DMS53 treated with DMSO at 0.1 percent for 48 hours (cell line): ENCODE data around the gene ZNF292.
"Not testable (repeated sequence)": the region's sequence is repeated elsewhere in the genome, so short reads cannot be mapped to it uniquely, and the experiment has no call there.

ENCODE experiments used
- DNase-seq: peaks from one replicate; lab custom pipeline; 2025; ENCODE audit not compliant: unreplicated experiment; lab: John Stamatoyannopoulos, UW

ZNF292 gene

DNA sequence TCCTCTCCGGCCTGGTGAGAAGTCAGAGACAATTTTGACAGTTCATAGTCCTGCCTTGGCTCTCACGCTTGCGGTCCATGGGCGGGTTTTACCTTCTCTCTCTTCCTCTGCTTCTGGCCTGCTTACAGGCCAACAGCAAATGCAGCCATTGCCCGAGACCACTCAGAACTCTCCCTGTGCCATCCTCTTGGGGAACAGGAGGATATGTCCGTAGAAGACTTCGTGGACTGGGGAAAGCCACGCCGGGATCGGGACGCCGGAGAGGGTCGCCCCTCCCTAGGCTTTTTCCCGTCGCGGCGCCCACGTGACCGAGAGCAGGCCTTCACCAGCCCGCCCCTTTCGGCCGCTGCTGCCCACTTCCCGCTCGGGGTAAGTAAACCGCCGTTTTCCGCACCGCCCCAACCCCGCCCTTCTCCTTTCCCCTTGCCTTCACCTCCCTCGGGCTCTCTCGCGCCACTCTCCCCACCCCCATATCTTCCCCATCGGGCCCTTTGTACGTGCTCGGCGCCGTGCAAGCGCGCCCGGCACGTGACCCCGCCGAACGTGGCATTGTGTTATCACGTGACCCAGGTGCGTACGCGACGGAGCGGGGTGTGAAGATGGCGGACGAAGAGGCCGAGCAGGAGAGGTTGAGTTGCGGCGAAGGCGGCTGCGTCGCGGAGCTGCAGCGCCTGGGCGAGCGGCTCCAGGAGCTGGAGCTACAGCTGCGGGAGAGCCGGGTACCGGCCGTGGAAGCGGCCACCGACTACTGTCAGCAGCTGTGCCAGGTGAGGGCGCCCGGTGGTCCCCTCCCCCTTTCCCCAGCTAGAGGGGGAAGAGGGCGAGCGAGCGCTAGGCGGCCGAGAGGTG, at the start of gene ZNF292:
ZNF292 (plus strand) TSS at position 573 of the 849 bp plus-strand sequence; CDS start at position 600, 27 bp downstream.
- DNase-seq = peak; percentile 84

GRCh38 chr6:87105823-87106222, 49.5 kb upstream of the ZNF292 start:
- no peak for DNase-seq

DNA sequence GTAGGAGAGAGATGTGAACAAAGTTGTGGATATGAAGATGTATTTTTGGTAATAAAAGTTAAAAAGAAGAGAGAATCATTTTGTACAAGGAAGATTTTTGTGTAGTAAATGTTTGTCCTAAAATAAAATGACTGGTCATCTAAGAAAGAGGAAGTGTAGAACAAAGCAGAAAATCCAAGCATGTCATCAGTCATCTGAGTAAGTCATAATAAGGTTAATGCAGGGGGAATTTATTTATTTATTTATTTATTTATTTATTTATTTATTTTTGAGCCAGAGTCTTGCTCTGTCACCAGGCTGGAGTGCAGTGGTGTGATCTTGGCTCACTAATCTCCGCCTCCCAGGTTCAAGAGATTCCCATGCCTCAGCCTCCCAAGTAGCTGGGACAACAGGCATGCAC, 44.7 kb upstream of the ZNF292 start:
- DNase-seq = no peak

- DNase-seq = no peak
These were observed 39.8 kb upstream of the ZNF292 start for GRCh38 chr6:87115402-87116135.

- DNase-seq = no peak
These were observed 38.4 kb upstream of the ZNF292 start for GRCh38 chr6:87116922-87117321.

- DNase-seq = no peak
These were observed 37.3 kb upstream of the ZNF292 start for GRCh38 chr6:87118054-87118453.

DNA sequence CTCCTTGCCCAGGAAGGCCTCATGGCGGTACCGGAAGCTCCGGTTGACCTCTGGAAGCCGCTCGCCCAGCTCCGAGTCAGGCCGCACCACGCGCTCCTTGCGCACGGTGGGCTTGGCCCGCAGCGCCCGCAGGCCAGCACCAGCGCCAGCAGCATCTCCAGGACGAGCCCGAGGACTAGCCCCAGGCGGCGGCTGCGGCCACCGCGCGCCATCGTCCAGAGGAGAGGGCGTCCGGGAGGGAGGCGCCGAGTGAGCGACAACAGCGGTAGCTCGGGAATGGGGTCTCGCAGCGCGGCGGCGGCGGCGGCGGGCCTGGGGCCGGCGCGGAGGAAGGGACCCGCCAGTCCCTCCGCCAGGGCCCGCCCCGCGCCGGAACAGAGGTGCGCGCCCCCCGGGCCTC, 32.9 kb upstream of the ZNF292 start:
- DNase-seq = no peak

DNA sequence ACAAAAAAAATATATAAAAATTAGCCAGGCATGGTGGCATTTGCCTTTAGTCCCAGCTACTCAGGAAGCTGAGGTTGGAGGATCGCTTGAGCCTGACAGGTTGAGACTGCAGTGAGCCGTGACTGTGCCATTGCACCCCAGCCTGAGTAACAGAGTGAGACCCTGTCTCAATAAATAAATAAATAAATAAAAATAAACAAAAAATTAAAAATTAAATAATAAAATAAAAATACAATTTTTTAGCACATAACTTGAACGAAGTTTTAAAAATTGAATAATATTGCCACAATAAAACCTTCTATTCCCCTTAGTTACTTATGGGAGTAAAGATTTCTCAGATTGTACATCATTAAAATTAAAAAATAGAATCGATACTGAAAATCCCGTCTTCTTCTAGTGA, 31.3 kb upstream of the ZNF292 start:
- no peak for DNase-seq

- no peak for DNase-seq
These were observed 28.9 kb upstream of the ZNF292 start for GRCh38 chr6:87126501-87126900.

DNA sequence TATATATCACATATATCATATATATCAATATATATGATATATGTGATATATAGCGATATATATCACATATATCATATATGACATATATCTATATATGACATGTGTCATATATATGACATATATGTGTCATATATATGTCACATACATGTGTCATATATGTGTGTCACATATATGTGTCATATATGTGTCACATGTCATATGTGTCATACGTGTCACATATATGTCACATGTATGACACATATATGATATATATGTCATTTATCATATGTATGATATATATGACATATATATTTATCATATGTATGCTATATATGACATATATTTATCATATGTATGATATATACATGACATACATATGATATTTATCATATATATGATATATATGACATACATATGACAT, 27.6 kb upstream of the ZNF292 start:
- no peak for DNase-seq

DNA sequence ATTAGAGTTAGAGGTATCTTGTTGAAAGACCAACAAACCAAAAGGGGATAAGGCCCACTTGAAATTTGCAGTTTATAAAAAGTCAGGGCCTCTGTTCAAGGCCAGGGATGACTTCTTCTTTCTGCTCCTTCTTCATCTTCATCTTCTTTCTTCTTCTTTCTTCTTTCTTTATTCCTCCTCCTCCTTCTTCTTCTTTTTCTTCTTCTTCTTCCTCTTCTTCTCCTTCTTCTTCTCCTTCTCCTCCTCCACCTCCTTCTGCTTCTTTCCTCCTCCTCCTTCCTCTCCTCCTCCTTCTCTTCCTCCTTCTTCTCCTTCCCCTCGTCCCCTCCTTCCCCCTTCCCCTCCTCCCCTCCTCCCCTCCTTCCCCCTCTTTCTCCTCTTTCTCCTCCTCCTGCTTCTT, 18.4 kb upstream of the ZNF292 start:
- DNase-seq = no peak

DNA sequence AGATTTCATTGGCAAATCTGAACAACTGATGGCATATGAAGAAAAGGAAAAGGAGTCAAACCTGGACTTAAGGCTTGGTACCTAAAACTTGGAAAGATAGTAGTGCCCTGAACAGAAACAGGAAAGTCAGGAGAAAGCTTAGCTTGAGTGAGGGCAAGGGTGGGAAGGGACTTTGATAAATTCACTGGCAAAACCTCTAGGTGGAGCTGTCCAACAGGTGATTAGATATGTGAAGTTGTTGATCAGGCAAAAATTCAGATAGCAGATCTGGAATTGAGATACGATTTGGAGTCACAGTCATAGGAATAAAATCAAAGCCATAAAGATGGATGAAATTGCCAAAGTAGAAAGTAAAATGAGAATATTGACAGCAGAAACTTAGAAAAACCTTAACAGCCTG, 16.1 kb upstream of the ZNF292 start:
- peak; percentile 22 for DNase-seq

DNA sequence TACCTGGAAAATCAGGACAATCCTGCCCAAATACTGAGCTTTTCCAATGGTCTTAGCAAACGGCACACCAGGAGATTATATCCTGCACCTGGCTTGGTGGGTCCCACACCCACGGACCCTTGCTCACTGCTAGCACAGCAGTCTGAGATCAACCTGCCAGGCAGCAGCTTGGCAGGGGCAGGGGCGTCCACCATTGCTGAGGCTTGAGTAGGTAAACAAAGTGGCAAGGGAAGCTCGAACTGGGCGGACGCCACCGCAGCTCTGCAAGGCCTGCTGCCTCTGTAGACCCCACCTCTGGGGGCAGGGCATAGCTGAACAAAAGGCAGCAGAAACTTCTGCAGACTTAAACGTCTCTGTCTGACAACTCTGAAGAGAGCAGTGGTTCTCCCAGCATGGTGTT, 15.4 kb upstream of the ZNF292 start:
- not testable (repeated sequence) for DNase-seq

GRCh38 chr6:87146363-87146762, 9.0 kb upstream of the ZNF292 start:
- DNase-seq = no peak

DNA sequence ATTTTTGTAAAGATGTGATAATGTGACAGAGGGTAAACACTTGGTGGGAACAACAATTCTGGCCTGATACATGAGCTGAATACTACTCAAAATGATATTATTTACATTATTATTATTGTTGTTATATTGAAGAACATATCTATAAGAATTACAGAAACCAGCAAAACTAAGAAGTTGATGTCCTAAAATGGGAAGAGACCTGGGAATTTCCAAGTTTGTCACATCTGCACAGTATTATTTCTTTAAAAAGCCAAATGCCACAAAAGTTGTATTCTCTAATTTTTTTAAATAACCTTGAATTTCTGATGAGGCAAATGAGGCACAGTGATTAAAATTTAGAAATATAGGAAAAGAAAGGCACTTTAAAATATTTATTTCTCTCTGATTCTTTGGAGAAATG, 5.0 kb upstream of the ZNF292 start:
- DNase-seq = no peak

- no peak for DNase-seq
These were observed 3.9 kb upstream of the ZNF292 start for GRCh38 chr6:87151471-87151780.

GRCh38 chr6:87151781-87152525, 3.4 kb upstream of the ZNF292 start:
- DNase-seq = peak; percentile 13

DNA sequence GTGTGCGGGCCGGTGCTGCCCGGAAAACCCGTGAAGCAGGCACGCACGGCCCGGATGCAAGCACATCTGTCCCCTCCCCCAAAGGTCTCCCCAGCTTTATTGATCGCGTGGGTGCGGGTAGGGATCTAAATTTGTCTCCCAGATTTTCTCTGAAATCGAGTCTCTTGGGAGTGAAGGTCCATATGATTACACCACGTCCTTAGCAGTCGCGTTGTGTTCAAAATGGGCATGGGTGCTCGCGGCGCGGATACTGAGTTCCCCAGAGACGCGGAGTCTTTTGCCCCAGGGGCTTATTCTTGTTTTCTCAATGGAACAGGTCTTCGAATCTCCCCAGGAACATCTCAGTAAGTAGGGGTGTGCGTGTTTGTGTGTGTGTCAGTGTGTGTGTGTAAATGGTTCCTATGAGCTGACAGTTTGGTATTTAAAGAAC, 2.8 kb upstream of the ZNF292 start:
- no peak for DNase-seq

DNA sequence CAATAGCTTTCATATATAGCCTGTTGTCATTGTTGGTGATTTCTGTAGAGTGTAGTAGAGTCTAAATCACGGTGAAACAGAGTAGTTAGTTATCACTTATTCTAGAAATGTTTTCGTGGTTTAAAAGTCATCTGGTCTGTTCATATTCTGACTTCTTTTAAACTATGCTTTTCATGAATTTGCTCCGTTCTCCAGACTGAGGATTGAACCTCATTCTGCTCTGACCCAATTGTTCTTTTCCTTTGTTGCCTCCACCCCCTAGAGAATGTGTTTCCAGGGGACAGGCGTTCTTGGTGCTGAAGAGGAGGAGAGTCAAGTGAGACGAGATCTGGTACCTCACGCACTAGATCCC, 748 bp upstream of the ZNF292 start:
- no peak for DNase-seq

DNA sequence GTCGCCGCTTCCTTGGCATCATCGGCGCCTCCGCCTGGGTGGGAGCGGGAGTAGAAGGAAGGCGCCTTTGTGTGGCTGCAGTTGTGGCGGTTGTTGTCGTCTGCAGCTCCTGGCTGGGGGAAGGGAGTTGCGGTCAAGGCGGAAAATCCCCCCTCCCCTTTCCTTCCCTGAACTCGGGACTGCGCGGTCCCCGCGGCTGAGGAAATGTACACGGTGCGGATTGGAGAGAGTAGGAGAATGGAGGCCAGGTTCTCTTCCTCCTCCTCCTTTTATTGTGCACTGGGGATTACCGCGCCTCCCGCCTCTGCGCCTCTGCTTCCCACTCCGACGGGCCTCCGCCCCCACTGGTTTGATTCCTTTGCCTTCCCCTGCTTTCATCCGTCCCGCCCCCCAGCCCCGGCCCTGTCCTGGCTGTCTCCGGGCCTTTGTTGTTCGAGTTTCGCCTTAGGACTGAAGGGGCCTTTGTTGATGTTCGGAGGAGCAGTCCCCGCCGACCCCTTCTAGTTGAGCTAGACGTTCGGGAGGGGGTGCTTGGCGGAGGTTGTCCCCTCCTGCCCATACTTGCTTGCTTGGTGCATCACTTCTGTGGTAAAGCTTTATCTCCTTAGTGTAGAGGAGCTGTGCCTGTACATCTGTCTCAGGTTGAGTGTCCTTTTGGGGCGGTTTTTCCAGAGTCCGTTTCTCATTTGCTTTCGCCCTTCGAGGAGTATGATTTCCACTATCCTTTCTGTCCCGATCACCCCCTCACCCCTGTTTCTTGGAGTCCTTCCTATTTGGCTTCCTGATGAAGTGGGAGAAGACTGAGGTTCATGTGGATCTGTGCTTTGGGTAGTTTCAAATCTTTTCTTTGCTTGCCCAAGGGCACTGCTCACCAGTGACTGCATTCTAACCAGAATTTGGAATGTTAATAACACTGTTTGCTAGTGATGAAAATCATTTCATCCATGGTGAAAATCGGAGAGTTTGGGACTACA, 764 bp downstream of the ZNF292 start:
- peak; percentile 9 for DNase-seq

GRCh38 chr6:87157596-87157995, 2.2 kb downstream of the ZNF292 start:
- not testable (repeated sequence) for DNase-seq
